ENCODE data around the gene DCHS1. TPM values are rescaled to one million over a fixed set of nuclear protein-coding genes. Genes with fewer than 3 reads are reported as not detected.

The DCHS1 gene
- total and polyA plus RNA-seq, 8 donors, result 0.76 to 22.8 (median 13.2) TPM

GRCh38 chr11:6638429-6638828 lies 17.2 kb downstream of the DCHS1 start:
- H3K4me3 ChIP-seq, result no peak overlapping the region
- TF ChIP-seq POLR2A (IDR thresholded peaks at IDR 0.05) (no peak), POLR2AphosphoS5 (IDR thresholded peaks at IDR 0.05) (no peak), EP300 (IDR thresholded peaks at IDR 0.05) (no peak), CTCF (IDR thresholded peaks at IDR 0.05) (no peak)
- peaks cover 30 to 52% (median 40%) of the 10 kb centered on the region in 4 donors for H3K4me1 ChIP-seq
- intact Hi-C loops (cut with DNase I; ENCODE audit: low total_unique reads), result no loop called here
- no peaks in the 10 kb centered on the region for H3K9me3 ChIP-seq
- no peaks in the 10 kb centered on the region for H3K27me3 ChIP-seq
- H3K27ac ChIP-seq, result peak overlapping the region in 4 of 5 donors; percentile 54 to 80 (median 73)
- H3K36me3 ChIP-seq, result peaks cover 0 to 24% (median 19%) of the 10 kb centered on the region in 4 donors
- DNase-seq, result no peak
- 48 to 65% (median 53%) methylated on average over 4 of the region's 4 CpGs for WGBS, 5 donors

GRCh38 chr11:6637871-6638270 lies 17.7 kb downstream of the DCHS1 start:
- peak in 1 of 2 donors; percentile 67 for DNase-seq
- H3K27ac ChIP-seq, result peak overlapping the region in 4 of 5 donors; percentile 1 to 80 (median 73)
- peaks cover 30 to 52% (median 40%) of the 10 kb centered on the region in 4 donors for H3K4me1 ChIP-seq
- intact Hi-C loops (cut with DNase I; ENCODE audit: low total_unique reads), result no loop called here
- 10 to 25% (median 12%) methylated on average over 3 of the region's 3 CpGs for WGBS, 5 donors
- no peak overlapping the region for H3K4me3 ChIP-seq
- H3K9me3 ChIP-seq, result no peaks in the 10 kb centered on the region
- H3K36me3 ChIP-seq, result peaks cover 0 to 30% (median 24%) of the 10 kb centered on the region in 4 donors
- H3K27me3 ChIP-seq, result no peaks in the 10 kb centered on the region
- no peak for TF ChIP-seq EP300 (IDR thresholded peaks at IDR 0.05)
- peak in 1 of 3 donors; percentile 33 for TF ChIP-seq POLR2AphosphoS5 (IDR thresholded peaks at IDR 0.05)

GRCh38 chr11:6636480-6636879 lies 19.1 kb downstream of the DCHS1 start:
- Histone ChIP-seq H3K36me3 (peaks cover 0 to 44% (median 38%) of the 10 kb centered on the region in 4 donors), H3K27ac (peak overlapping the region in 4 of 5 donors; percentile 67 to 80 (median 73)), H3K4me3 (no peak overlapping the region), H3K4me1 (peaks cover 30 to 52% (median 40%) of the 10 kb centered on the region in 4 donors), H3K9me3 (no peaks in the 10 kb centered on the region), H3K27me3 (no peaks in the 10 kb centered on the region)
- intact Hi-C loops (cut with DNase I; ENCODE audit: low total_unique reads), result no loop called here
- no peak for DNase-seq
- TF ChIP-seq POLR2AphosphoS5 (IDR thresholded peaks at IDR 0.05) (no peak), EP300 (IDR thresholded peaks at IDR 0.05) (no peak), POLR2A (IDR thresholded peaks at IDR 0.05) (no peak), CTCF (IDR thresholded peaks at IDR 0.05) (no peak)
- WGBS, 5 donors, result 86 to 94% (median 88%) methylated on average over 3 of the region's 3 CpGs

- DNase-seq, result peak in 1 of 2 donors; percentile 78
- TF ChIP-seq POLR2AphosphoS5 (IDR thresholded peaks at IDR 0.05) (peak in 1 of 3 donors; percentile 56), CTCF (IDR thresholded peaks at IDR 0.05) (no peak), POLR2A (IDR thresholded peaks at IDR 0.05) (no peak)
- 36 to 54% (median 48%) methylated on average over 10 of the region's 10 CpGs for WGBS, 5 donors
- Histone ChIP-seq H3K4me1 (peaks cover 30 to 52% (median 43%) of the 10 kb centered on the region in 4 donors), H3K27ac (peak overlapping the region; percentile 11 to 80 (median 67)), H3K9me3 (no peaks in the 10 kb centered on the region), H3K27me3 (no peaks in the 10 kb centered on the region), H3K4me3 (no peak overlapping the region), H3K36me3 (peaks cover 0 to 46% (median 42%) of the 10 kb centered on the region in 4 donors)
- intact Hi-C loops (cut with DNase I; ENCODE audit: low total_unique reads), result no loop called here
Measured at GRCh38 chr11:6635082-6635932, 20.3 kb downstream of the DCHS1 start.
